Cardiac muscle cell (in vitro differentiated cells and primary cell): ENCODE measurements around the gene BTLA. TPM values are rescaled to one million over a fixed set of nuclear protein-coding genes. Genes with fewer than 3 reads are reported as not detected.

Experiments
- DNase-seq, 2 donors: peaks; one replicate each; pipeline versions ENCODE4 v3.0.0 to v3.0.0-alpha.2; 2010 to 2017; ENCODE audit warnings: low read depth in 1 of 2, low spot score in 1 of 2
- H3K27ac ChIP-seq: fragments of 200-600 bp; sonication (generic); 2 replicates; pipeline ENCODE4 v1.5.1; 2016
- H3K27me3 ChIP-seq: fragments of 200-600 bp; sonication (generic); 2 replicates; pipeline ENCODE4 v1.6.0; 2016; ENCODE audit warnings: control low read depth
- H3K36me3 ChIP-seq: fragments of 200-600 bp; sonication (generic); 2 replicates; pipeline ENCODE4 v1.5.1; 2016; ENCODE audit warnings: control low read depth
- H3K4me1 ChIP-seq: fragments of 200-600 bp; sonication (generic); 2 replicates; pipeline ENCODE4 v1.8.1; 2017; ENCODE audit warnings: low read depth, mild to moderate bottlenecking, mixed run types
- H3K4me3 ChIP-seq: fragments of 200-600 bp; sonication (generic); 2 replicates; pipeline ENCODE4 v1.5.1; 2016; ENCODE audit warnings: mild to moderate bottlenecking
- H3K9me3 ChIP-seq: fragments of 200-600 bp; sonication (generic); 2 replicates; pipeline ENCODE4 v1.5.1; 2017; ENCODE audit warnings: low read depth, mild to moderate bottlenecking, control low read depth
- CTCF ChIP-seq: IDR thresholded peaks from 2 replicates; pipeline ENCODE4 v1.5.1; 2012; ENCODE audit warnings: low read depth, mild to moderate bottlenecking, low read length
- polyA plus RNA-seq: library from polyadenylated mRNA; unstranded; fragments of >200 nt; fragmentation: Nextera tagmentation; extraction: Ambion mirVana; gene quantifications from 2 replicates; pipeline ENCODE4 v1.2.1, GENCODE V29; 2016
- total RNA-seq: library from RNA; depleted of rRNA; stranded (reverse); fragments of >200 nt; gene quantifications from 2 replicates; pipeline ENCODE4 v1.2.3, GENCODE V29; 2016

The BTLA gene
- total and polyA plus RNA-seq, 2 experiments from 2014 or later = not detected

DNA sequence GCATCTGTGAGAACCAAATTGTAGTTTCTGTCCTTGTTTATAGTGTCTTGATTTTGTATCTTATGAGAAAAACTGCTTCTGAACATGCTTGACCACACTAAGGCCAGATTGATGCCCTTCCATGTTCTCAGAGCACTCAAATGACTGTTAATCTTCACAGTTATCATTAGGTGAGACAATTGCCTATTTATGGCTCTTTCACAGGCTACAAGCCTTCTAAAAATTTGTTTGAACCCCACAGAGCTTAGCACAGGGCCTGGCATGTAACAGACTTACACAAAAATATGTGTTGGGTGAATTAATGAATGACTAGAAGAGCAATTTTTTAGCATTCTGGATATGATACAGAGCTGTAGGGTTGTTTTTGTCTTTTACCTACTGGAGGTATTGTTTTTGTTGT, 43.1 kb downstream of the BTLA start:
- TF ChIP-seq CTCF = no peak
- Histone ChIP-seq H3K4me3 (no peak overlapping the region), H3K9me3 (no peaks in the 10 kb centered on the region), H3K4me1 (no peaks in the 10 kb centered on the region), H3K27me3 (no peaks in the 10 kb centered on the region), H3K36me3 (no peaks in the 10 kb centered on the region), H3K27ac (no peak overlapping the region)
- no peak for DNase-seq

DNA sequence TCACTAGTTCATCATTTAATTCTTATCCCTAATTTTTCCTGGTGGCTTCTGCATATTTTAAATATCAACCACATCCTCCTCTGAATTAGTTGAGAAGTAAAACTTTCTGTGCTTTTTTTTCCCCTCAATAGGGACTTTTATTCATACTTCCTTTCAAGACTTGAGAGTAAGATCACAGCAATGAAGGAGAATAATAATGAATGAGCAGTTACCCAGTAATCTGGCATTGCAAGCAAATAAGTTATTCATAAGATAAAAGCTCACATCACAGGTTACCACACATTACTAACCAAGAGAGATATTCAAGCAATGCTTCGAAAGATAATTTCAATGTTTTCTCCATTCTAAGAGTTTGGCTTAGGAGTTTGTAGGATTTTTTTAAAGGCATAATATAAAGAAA, 50.3 kb downstream of the BTLA start:
- peak in 1 of 2 donors; percentile 65 for DNase-seq
- Histone ChIP-seq H3K36me3 (no peaks in the 10 kb centered on the region), H3K4me1 (no peaks in the 10 kb centered on the region), H3K4me3 (no peak overlapping the region), H3K9me3 (no peaks in the 10 kb centered on the region), H3K27me3 (no peaks in the 10 kb centered on the region), H3K27ac (no peak overlapping the region)
- no peak for TF ChIP-seq CTCF

- DNase-seq = peak in 1 of 2 donors; percentile 91
- Histone ChIP-seq H3K4me3 (no peak overlapping the region), H3K4me1 (no peaks in the 10 kb centered on the region), H3K27me3 (no peaks in the 10 kb centered on the region), H3K36me3 (no peaks in the 10 kb centered on the region), H3K9me3 (no peaks in the 10 kb centered on the region), H3K27ac (no peak overlapping the region)
- TF ChIP-seq CTCF = no peak
Observed at GRCh38 chr3:112446343-112446742, 52.9 kb downstream of the BTLA start.

DNA sequence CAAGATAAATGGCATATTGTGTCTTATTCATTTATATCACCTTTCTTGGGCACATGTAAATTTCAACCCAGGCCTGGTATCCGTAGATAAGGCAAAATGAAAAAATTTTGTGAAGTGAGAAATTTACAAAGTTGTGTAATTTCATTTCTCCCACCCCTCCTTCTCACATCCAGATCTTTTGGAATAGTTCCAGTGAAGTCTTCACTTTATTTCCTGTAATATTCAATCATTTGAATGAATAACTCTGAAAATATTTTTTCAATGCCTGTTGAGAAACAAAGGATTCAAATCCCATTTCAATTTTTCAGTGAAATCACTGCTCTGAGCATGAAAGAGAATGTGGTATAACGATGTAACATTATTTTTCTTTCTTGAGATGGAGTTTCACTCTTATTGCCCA, 53.4 kb downstream of the BTLA start:
- no peak for TF ChIP-seq CTCF
- no peak overlapping the region for H3K4me3 ChIP-seq
- DNase-seq = peak in 1 of 2 donors; percentile 65
- H3K9me3 ChIP-seq = no peaks in the 10 kb centered on the region
- H3K27ac ChIP-seq = no peak overlapping the region
- no peaks in the 10 kb centered on the region for H3K36me3 ChIP-seq
- H3K27me3 ChIP-seq = no peaks in the 10 kb centered on the region
- H3K4me1 ChIP-seq = no peaks in the 10 kb centered on the region

DNA sequence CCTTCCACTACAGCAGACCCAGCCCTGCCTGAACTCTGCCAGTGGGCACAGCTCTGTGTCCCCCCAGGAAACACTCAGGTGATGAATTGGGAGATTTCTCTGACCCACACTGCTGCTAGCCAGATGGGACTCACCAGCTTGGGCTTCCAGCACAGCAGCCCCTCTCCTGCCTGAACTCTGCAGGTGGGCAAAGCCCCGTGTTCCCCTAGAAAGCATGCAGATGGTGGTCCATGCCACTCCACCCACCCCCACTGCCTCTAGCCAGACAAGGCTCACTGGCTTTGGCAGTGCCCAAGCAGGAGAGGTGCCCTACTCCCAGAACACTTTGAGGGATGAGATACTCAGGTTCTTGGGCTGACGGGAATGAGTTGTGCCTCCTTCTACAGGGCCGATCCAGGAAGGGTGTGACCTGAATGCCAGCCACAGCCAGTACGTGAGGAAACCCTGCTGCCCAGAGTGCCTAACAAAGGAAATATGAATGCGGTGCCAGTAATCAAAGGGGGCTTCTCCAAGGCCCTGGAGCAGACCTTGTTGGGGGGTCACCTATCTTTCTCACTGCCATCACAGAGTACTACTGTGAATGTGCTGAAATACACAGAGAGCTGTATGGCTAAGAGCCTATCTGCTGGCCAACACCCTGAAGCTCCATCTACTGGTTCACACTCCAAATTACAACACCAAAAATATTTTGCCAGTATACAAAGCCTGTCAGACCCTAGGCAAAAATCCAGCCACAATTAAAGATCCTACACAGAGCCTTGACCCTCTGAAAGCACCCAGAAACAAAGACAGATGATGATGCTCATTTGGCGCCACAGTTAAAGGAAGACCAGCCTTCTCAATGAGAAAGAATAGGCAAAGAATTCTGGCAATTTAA, 61.9 kb downstream of the BTLA start:
- TF ChIP-seq CTCF = peak; percentile 17
- H3K27ac ChIP-seq = no peak overlapping the region
- no peaks in the 10 kb centered on the region for H3K4me1 ChIP-seq
- no peaks in the 10 kb centered on the region for H3K36me3 ChIP-seq
- DNase-seq = peak in 1 of 2 donors; percentile 49
- no peaks in the 10 kb centered on the region for H3K9me3 ChIP-seq
- H3K4me3 ChIP-seq = no peak overlapping the region
- no peaks in the 10 kb centered on the region for H3K27me3 ChIP-seq
